Smooth muscle cell (in vitro differentiated cells): ENCODE measurements around the gene CHMP6. TPM values are rescaled to one million over a fixed set of nuclear protein-coding genes. Genes with fewer than 3 reads are reported as not detected.
A peak's percentile ranks its signal among the peaks of the same experiment; 100 is the strongest.

Experiments
- DNase-seq: peaks from one replicate; lab custom pipeline; 2025; ENCODE audit not compliant: unreplicated experiment; lab: John Stamatoyannopoulos, UW
- H2AFZ ChIP-seq: fragments of 200-600 bp; sonication (generic); 2 replicates; pipeline ENCODE4 v1.6.0; 2016; ENCODE audit warnings: antibody characterized with exemption, low read depth, mild to moderate bottlenecking
- H3F3A ChIP-seq: fragments of 200-600 bp; sonication (generic); 2 replicates; pipeline ENCODE4 v1.6.0; 2017; ENCODE audit warnings: antibody characterized with exemption, low read depth
- H3K27ac ChIP-seq: fragments of 200-600 bp; sonication (generic); 2 replicates; pipeline ENCODE4 v1.5.1; 2016; ENCODE audit warnings: low read depth, mild to moderate bottlenecking
- H3K27me3 ChIP-seq: fragments of 200-600 bp; sonication (generic); 2 replicates; pipeline ENCODE4 v1.6.1; 2016; ENCODE audit warnings: low read depth, mild to moderate bottlenecking
- H3K36me3 ChIP-seq: fragments of 200-600 bp; sonication (generic); 2 replicates; pipeline ENCODE4 v1.5.1; 2016; ENCODE audit warnings: low read depth
- H3K4me1 ChIP-seq: fragments of 200-600 bp; sonication (generic); 2 replicates; pipeline ENCODE4 v1.5.1; 2016; ENCODE audit warnings: low read depth
- H3K4me2 ChIP-seq: fragments of 200-600 bp; sonication (generic); 2 replicates; pipeline ENCODE4 v1.6.0; 2016; ENCODE audit warnings: mild to moderate bottlenecking
- H3K4me3 ChIP-seq: fragments of 200-600 bp; sonication (generic); 2 replicates; pipeline ENCODE4 v1.5.1; 2016; ENCODE audit warnings: mild to moderate bottlenecking
- H3K79me2 ChIP-seq: fragments of 200-600 bp; sonication (generic); 2 replicates; pipeline ENCODE4 v1.6.0; 2016; ENCODE audit warnings: low read depth, mild to moderate bottlenecking
- H3K9ac ChIP-seq: fragments of 200-600 bp; sonication (generic); 2 replicates; pipeline ENCODE4 v1.6.0; 2016; ENCODE audit warnings: low read depth
- H3K9me3 ChIP-seq: fragments of 200-600 bp; sonication (generic); replicated peaks from 2 replicates; pipeline ENCODE4 v1.5.1; 2016; ENCODE audit warnings: low read depth
- H4K20me1 ChIP-seq: fragments of 200-600 bp; sonication (generic); 2 replicates; pipeline ENCODE4 v1.6.0; 2016; ENCODE audit warnings: low read depth
- CTCF ChIP-seq: fragments of 200-600 bp; sonication (generic); IDR thresholded peaks from 2 replicates; pipeline ENCODE4 v1.5.1; 2017; ENCODE audit warnings: borderline replicate concordance, mild to moderate bottlenecking, antibody characterized with exemption; ENCODE audit not compliant: insufficient read depth, poor library complexity, severe bottlenecking
- WGBS: methylation state at CpG from one replicate; pipeline ENCODE4 v1.1.7; 2016; ENCODE audit warnings: low lambda C conversion rate; 5-methylcytosine and 5-hydroxymethylcytosine counted together
- polyA plus RNA-seq: library from polyadenylated mRNA; unstranded; fragments of >200 nt; fragmentation: Nextera tagmentation; extraction: Ambion mirVana; gene quantifications from 2 replicates; pipeline ENCODE4 v1.2.1, GENCODE V29; 2016
- total RNA-seq: library from RNA; depleted of rRNA; stranded (reverse); fragments of >200 nt; gene quantifications from 2 replicates; pipeline ENCODE4 v1.2.3, GENCODE V29; 2014

Gene CHMP6
- total and polyA plus RNA-seq, 2 experiments from 2014 or later: 5.8 to 21.5 TPM

GRCh38 chr17:80992948-80993624, 1.4 kb downstream of the CHMP6 start:
- no peak for DNase-seq
- peak overlapping the region; percentile 100 for H3K4me2 ChIP-seq
- H3K79me2 ChIP-seq: peaks cover 9% of the 10 kb centered on the region
- H3K9me3 ChIP-seq: no peaks in the 10 kb centered on the region
- H4K20me1 ChIP-seq: peaks cover 9% of the 10 kb centered on the region
- H3K27me3 ChIP-seq: no peaks in the 10 kb centered on the region
- peak overlapping the region; percentile 90 for H3K4me3 ChIP-seq
- H2AFZ ChIP-seq: no peak overlapping the region
- no peak overlapping the region for H3K27ac ChIP-seq
- no peak for TF ChIP-seq CTCF
- no peaks in the 10 kb centered on the region for H3K36me3 ChIP-seq
- no peaks in the 10 kb centered on the region for H3F3A ChIP-seq
- H3K4me1 ChIP-seq: peaks cover 8% of the 10 kb centered on the region
- 80% methylated on average over 18 of the region's 18 CpGs for WGBS
- no peak overlapping the region for H3K9ac ChIP-seq

GRCh38 chr17:80995131-80995530, 3.5 kb downstream of the CHMP6 start:
- Histone ChIP-seq H3K36me3 (no peaks in the 10 kb centered on the region), H3K79me2 (peaks cover 9% of the 10 kb centered on the region), H3K9me3 (no peaks in the 10 kb centered on the region), H3F3A (no peaks in the 10 kb centered on the region), H3K4me2 (no peak overlapping the region), H3K9ac (no peak overlapping the region), H4K20me1 (peaks cover 9% of the 10 kb centered on the region), H3K27me3 (no peaks in the 10 kb centered on the region), H3K27ac (no peak overlapping the region), H3K4me1 (peaks cover 8% of the 10 kb centered on the region), H3K4me3 (no peak overlapping the region), H2AFZ (no peak overlapping the region)
- no peak for TF ChIP-seq CTCF
- DNase-seq: no peak
- 97% methylated on average over 12 of the region's 13 CpGs for WGBS

GRCh38 chr17:80996422-80997305, 5.0 kb downstream of the CHMP6 start:
- Histone ChIP-seq H3K4me1 (peaks cover 8% of the 10 kb centered on the region), H3K79me2 (peaks cover 9% of the 10 kb centered on the region), H3F3A (no peaks in the 10 kb centered on the region), H3K9me3 (no peaks in the 10 kb centered on the region), H3K4me2 (no peak overlapping the region), H3K4me3 (no peak overlapping the region), H4K20me1 (peaks cover 9% of the 10 kb centered on the region), H3K9ac (no peak overlapping the region), H2AFZ (no peak overlapping the region), H3K36me3 (no peaks in the 10 kb centered on the region), H3K27me3 (no peaks in the 10 kb centered on the region), H3K27ac (no peak overlapping the region)
- 93% methylated on average over 25 of the region's 25 CpGs for WGBS
- no peak for DNase-seq
- no peak for TF ChIP-seq CTCF
